NCI-H2227 (cell line): ENCODE measurements around the gene HIBADH.
"Not testable (repeated sequence)": the region's sequence is repeated elsewhere in the genome, so short reads cannot be mapped to it uniquely, and the experiment has no call there.

Experiments used
- DNase-seq: peaks from one replicate; lab custom pipeline; 2025; ENCODE audit not compliant: unreplicated experiment; lab: John Stamatoyannopoulos, UW

HIBADH gene

DNA sequence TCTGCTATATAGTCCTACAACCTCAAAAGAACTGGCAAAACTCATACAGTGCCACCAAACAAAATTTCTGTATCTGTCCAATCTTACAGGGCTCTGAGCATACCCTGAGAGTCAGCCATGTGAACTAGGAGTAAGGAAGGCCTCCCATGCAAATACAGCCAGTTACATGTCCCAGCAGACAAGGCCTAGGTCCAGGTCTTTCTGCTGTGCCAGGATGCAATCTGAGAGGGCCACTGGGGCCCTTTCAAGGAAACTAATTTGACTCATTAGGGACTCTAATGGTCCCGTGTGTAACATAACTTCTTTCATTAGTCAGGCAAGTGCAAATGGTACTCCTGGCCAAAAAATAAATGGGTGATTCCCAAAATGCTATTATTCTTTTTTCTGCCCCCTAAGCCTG lies 17.9 kb upstream of the HIBADH start:
- DNase-seq, result no peak

DNA sequence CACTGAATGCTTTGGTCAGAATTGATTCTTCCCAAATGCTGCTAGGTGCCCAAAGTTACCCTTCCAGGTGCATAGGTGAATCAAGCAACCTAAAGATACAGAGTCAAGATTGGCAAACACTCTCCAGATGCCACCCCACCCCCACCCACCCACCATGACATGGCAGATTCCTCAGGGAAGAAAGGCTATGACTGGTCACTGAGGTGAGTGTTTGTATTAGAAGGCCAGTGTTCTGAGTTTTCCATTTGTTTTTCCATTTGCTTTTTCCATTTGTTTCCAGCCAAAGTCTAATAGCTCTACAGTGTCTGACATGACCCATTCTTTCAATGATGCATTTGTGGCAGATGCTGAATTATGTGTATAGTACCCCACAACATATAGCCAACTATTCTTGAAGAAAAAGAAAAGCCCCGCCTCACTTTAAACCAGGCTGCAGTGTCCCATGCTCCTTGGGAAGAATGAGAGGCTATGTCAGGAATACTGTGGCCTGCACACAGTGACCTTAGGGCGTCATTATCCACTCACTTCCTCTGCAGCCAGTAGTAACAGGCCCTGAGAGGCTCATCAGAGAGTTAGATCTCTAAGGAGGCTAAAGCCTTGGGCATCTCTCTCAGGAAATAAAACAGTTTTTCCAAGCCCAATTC lies 16.1 kb upstream of the HIBADH start:
- no peak for DNase-seq

GRCh38 chr7:27677912-27678612 lies 15.4 kb upstream of the HIBADH start:
- no peak for DNase-seq

- not testable (repeated sequence) for DNase-seq
These were observed 11.4 kb upstream of the HIBADH start for GRCh38 chr7:27674126-27674525.

DNA sequence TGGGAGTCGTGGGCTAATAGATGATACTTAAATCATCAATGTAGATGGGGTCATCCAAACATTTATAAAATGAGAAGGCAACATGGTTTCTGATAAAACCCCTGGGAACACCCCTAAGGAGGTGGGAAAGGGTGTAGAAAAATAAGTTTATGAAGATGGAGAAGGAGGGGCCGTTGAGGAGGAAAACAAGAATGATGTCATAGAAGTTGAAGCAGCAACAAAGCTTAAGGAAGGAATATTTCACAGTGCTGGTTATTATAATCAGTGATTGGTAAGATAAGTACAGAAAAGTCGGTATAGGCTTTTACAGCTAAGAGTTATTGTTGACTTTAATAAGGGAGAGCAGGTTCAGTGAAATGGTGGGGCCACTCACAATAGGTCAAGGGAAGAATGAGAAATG lies 9.0 kb upstream of the HIBADH start:
- no peak for DNase-seq

DNA sequence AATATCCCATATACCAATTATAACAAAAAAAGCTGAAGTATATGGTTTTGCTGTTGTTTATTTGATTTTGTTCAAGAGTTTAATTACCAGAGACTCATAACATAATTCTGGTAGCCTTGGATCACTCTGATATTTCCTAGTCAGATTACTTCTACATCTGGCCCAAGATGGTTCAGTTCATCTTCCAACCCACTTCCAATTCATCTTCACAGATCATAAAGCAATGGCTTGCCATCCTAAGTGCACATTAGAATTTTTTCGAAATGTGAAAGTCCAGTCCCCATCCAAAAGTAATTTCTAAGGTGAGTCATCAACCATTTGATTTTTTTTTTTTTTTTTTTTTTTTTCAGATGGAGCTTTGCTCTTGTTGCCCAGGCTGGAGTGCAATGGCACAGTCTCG lies 8.0 kb upstream of the HIBADH start:
- DNase-seq, result no peak

- no peak for DNase-seq
These were observed 7.5 kb upstream of the HIBADH start for GRCh38 chr7:27670177-27670576.

DNA sequence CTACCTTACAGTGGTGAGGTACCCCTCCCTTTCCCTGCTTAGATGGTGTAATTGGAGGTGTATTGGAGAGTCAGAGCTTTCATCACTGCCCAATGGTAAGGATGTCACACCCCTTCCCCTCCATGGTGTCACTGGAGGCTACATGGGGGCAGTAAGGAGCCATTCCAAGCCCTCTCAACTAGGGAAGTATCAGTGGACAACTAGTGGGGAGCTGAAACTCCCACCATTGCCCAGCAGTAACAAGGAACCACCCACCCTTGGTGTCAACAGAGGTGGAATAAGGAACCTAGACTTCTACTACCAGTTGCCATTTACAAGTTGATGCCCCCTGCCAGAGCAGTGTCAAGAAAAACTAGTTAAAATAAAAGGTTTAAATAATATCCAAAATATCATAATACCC lies 2.8 kb upstream of the HIBADH start:
- no peak for DNase-seq

GRCh38 chr7:27663989-27664331 lies 1.3 kb upstream of the HIBADH start:
- DNase-seq, result no peak

- DNase-seq, result no peak
These were observed 733 bp downstream of the HIBADH start for GRCh38 chr7:27661811-27662489.

GRCh38 chr7:27656724-27657123 lies 6.0 kb downstream of the HIBADH start:
- DNase-seq, result no peak

- no peak for DNase-seq
These were observed 7.5 kb downstream of the HIBADH start for GRCh38 chr7:27655184-27655583.

GRCh38 chr7:27652518-27652917 lies 10.2 kb downstream of the HIBADH start:
- DNase-seq, result no peak

GRCh38 chr7:27651702-27652101 lies 11.0 kb downstream of the HIBADH start:
- DNase-seq, result no peak

- no peak for DNase-seq
These were observed 12.4 kb downstream of the HIBADH start for GRCh38 chr7:27650283-27650682.

GRCh38 chr7:27647489-27647888 lies 15.2 kb downstream of the HIBADH start:
- DNase-seq, result no peak

- DNase-seq, result no peak
These were observed 15.6 kb downstream of the HIBADH start for GRCh38 chr7:27647046-27647445.

- DNase-seq, result no peak
These were observed 20.4 kb downstream of the HIBADH start for GRCh38 chr7:27642271-27642670.

- peak; percentile 1 for DNase-seq
These were observed 21.0 kb downstream of the HIBADH start for GRCh38 chr7:27641581-27642230.

- DNase-seq, result no peak
These were observed 21.7 kb downstream of the HIBADH start for GRCh38 chr7:27640884-27641574.

DNA sequence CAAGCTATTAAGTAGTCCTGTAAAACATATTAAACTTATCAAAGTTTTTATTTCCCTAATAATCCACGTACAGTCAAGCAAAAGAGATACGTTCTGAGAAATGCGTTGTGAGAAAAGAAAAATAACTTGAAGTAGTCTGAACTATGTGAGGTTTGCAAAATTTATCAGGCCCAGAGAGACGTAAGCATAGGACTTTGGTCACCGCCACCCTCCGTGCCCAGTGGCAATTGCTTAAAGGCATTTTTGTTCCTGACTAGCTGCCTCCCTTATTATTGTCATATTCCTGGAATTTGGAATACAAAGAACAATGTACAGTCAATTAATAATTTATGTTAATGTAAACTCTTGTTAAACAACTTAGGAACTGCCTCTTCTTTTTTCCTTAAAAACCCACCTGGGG lies 22.8 kb downstream of the HIBADH start:
- no peak for DNase-seq
